Spleen (tissue), 11 donors: ENCODE results near the gene MYL3. TPM values are rescaled to one million over a fixed set of nuclear protein-coding genes. Genes with fewer than 3 reads are reported as not detected.

ENCODE experiments used
- DNase-seq: peaks from one replicate; pipeline ENCODE4 v3.0.0-alpha.2; 2020
- H3K27ac ChIP-seq, 8 donors: fragments of 200-600 bp; sonication (generic) in 7 of 8; 1 replicate in 4 of 8; 2 replicates in 4 of 8; pipeline versions ENCODE4 v1.5.0 to v1.8.0; 2016 to 2021; ENCODE audit warnings: inconsistent platforms in 4 of 8, mild to moderate bottlenecking in 4 of 8, moderate library complexity in 1 of 8
- H3K27me3 ChIP-seq, 7 donors: fragments of 200-600 bp; sonication (generic) in 6 of 7; replicated peaks in 1 of 7; 1 replicate in 4 of 7; 2 replicates in 3 of 7; pipeline versions ENCODE4 v1.5.0 to v1.8.0; 2016 to 2021; ENCODE audit warnings: inconsistent platforms in 3 of 7, mild to moderate bottlenecking in 1 of 7
- H3K36me3 ChIP-seq, 6 donors: fragments of 200-600 bp; sonication (generic) in 5 of 6; 1 replicate in 4 of 6; 2 replicates in 2 of 6; pipeline versions ENCODE4 v1.5.0 to v1.8.0; 2016 to 2021; ENCODE audit warnings: inconsistent platforms in 2 of 6
- H3K4me1 ChIP-seq, 6 donors: fragments of 200-600 bp; sonication (generic) in 5 of 6; 1 replicate in 3 of 6; 2 replicates in 3 of 6; pipeline versions ENCODE4 v1.5.0 to v1.8.0; 2016 to 2021; ENCODE audit warnings: inconsistent platforms in 3 of 6
- H3K4me3 ChIP-seq, 8 donors: fragments of 200-600 bp; sonication (generic) in 7 of 8; 1 replicate in 4 of 8; 2 replicates in 4 of 8; pipeline versions ENCODE4 v1.5.0 to v1.8.0; 2016 to 2021; ENCODE audit warnings: inconsistent platforms in 4 of 8, mild to moderate bottlenecking in 4 of 8, moderate library complexity in 2 of 8
- H3K9me3 ChIP-seq, 8 donors: fragments of 200-600 bp; sonication (generic) in 7 of 8; 1 replicate in 4 of 8; 2 replicates in 4 of 8; pipeline versions ENCODE4 v1.5.0 to v1.8.0; 2016 to 2021; ENCODE audit warnings: inconsistent platforms in 4 of 8
- POLR2A ChIP-seq, 3 donors: fragments of 450-650 bp; IDR thresholded peaks; one replicate each; pipeline ENCODE4 v1.5.1; 2017; ENCODE audit warnings: antibody characterized with exemption in 3 of 3, mild to moderate bottlenecking in 1 of 3
- POLR2AphosphoS5 ChIP-seq, 3 donors: sonication (generic); formaldehyde crosslinking; IDR thresholded peaks; one replicate each; pipeline ENCODE4 v1.5.1; 2017; ENCODE audit warnings: antibody characterized with exemption in 3 of 3
- WGBS, 5 donors: extraction: QIAGEN DNeasy Blood & Tissue Kit in 3 of 5; methylation state at CpG; one replicate each; pipeline versions ENCODE4 v1.1.5 to v1.1.7; 2013 to 2018; 5-methylcytosine and 5-hydroxymethylcytosine counted together
- intact Hi-C: fragments of 100-400 bp; cut with DNase I; formaldehyde crosslinking; loops from one replicate; pipeline ENCODE4 v1.15.0; 2023; ENCODE audit warnings: low total_unique reads
- polyA plus RNA-seq, 3 donors: library from polyadenylated mRNA; stranded (reverse); fragments of 200-250 nt; gene quantifications; one replicate each; pipeline ENCODE4 v1.2.1, GENCODE V29; 2013
- total RNA-seq, 7 donors: library from RNA; depleted of rRNA in 3 of 7; stranded (reverse); fragments of >200 nt in 3 of 7; fragmentation: NEBNext Ultra II Directional in 4 of 7; extraction: Animal tissue kit (Norgen Biotek cat#: 25700) in 4 of 7; gene quantifications; one replicate each; pipeline versions ENCODE4 v1.1.0 to v1.2.1, GENCODE V29; 2016 to 2021
- TF ChIP-seq, protein P1 (sequence below), 11 experiments: fragments of 200-600 bp in 7 of 11; fragments of 450-650 bp in 4 of 11; sonication (generic) in 4 of 11; IDR thresholded peaks in 8 of 11; conservative IDR thresholded peaks in 3 of 11; 1 replicate in 7 of 11; 2 replicates in 4 of 11; pipeline versions ENCODE4 v1.4.0 to v1.8.0; 2016 to 2021; ENCODE audit warnings: antibody characterized with exemption in 11 of 11, inconsistent platforms in 4 of 11, mild to moderate bottlenecking in 1 of 11
- donor health status: healthy with polysubstance abuse.
- donor health status: DM: no; HTN: no; CAD: no; lungs with moderate emphysema.
- donor health status: DM: no; HTN: no; CAD: no.
- donor health status: Bipolar disorder and iron deficiency.
- donor health status: healthy.
- donor health status: DM: no; HTN: no; CAD: no.
- donor health status: DM: yes; HTN: yes; CAD: no.

The MYL3 gene
- total and polyA plus RNA-seq, 10 donors = 1.9 to 16.2 (median 6.0) TPM

DNA sequence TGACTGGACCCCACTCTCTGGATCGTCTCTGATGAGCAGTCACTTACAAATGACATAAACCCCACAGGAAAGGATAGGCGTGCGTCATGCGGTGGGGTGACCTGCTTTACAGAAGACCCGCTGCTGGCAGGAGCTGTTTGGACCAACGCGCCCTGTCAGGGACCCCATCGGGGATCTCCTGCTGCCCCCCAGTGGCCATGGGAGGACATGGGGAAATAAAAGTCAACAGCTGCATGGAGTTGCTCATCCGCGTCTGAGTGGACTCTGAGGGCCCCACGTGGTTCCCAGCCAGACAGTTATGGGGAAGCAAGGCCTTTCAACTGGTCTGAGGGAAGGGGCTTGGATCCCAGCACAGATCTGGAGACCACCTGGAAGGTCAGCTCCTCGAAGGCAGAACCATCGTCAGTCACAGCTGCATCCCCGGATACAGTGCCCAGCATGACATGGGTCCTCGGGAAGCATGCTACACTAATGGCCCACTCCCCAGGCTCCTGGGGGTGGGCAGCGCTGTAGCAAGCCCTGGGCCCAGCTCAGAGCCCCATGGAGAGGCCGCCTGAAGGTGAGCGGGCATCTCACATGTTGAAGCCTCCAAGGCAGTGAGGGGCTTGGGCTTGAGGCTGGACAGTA is 46.4 kb upstream of the MYL3 start:
- Histone ChIP-seq H3K9me3 (no peaks in the 10 kb centered on the region), H3K27me3 (no peaks in the 10 kb centered on the region), H3K4me1 (peaks cover 3 to 29% (median 19%) of the 10 kb centered on the region in 6 donors), H3K36me3 (no peaks in the 10 kb centered on the region), H3K4me3 (no peak overlapping the region), H3K27ac (no peak overlapping the region)
- TF ChIP-seq, protein P1, sequence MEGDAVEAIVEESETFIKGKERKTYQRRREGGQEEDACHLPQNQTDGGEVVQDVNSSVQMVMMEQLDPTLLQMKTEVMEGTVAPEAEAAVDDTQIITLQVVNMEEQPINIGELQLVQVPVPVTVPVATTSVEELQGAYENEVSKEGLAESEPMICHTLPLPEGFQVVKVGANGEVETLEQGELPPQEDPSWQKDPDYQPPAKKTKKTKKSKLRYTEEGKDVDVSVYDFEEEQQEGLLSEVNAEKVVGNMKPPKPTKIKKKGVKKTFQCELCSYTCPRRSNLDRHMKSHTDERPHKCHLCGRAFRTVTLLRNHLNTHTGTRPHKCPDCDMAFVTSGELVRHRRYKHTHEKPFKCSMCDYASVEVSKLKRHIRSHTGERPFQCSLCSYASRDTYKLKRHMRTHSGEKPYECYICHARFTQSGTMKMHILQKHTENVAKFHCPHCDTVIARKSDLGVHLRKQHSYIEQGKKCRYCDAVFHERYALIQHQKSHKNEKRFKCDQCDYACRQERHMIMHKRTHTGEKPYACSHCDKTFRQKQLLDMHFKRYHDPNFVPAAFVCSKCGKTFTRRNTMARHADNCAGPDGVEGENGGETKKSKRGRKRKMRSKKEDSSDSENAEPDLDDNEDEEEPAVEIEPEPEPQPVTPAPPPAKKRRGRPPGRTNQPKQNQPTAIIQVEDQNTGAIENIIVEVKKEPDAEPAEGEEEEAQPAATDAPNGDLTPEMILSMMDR (IDR thresholded peaks at IDR 0.05 in 8 of 11, conservative IDR thresholded peaks at IDR 0.05 in 3 of 11) = peak; percentile 70 to 87 (median 82)
- TF ChIP-seq POLR2A (IDR thresholded peaks at IDR 0.05) (no peak), POLR2AphosphoS5 (IDR thresholded peaks at IDR 0.05) (peak; percentile 40 to 47 (median 45))
- DNase-seq = peak; percentile 93
- intact Hi-C loops = no loop called here
- 0 to 26% (median 22%) methylated on average over 10 to 18 of the region's 18 CpGs for WGBS, 5 donors

GRCh38 chr3:46908986-46909534 is 45.8 kb upstream of the MYL3 start:
- intact Hi-C loops = no loop called here
- no peak overlapping the region for H3K4me3 ChIP-seq
- TF ChIP-seq POLR2A (IDR thresholded peaks at IDR 0.05) = no peak
- peak in 1 of 3 donors; percentile 53 for TF ChIP-seq POLR2AphosphoS5 (IDR thresholded peaks at IDR 0.05)
- 36 to 81% (median 66%) methylated on average over 6 to 8 of the region's 8 CpGs for WGBS, 5 donors
- H3K4me1 ChIP-seq = peaks cover 3 to 27% (median 19%) of the 10 kb centered on the region in 6 donors
- no peaks in the 10 kb centered on the region for H3K27me3 ChIP-seq
- no peaks in the 10 kb centered on the region for H3K36me3 ChIP-seq
- H3K27ac ChIP-seq = no peak overlapping the region
- no peaks in the 10 kb centered on the region for H3K9me3 ChIP-seq
- no peak for DNase-seq

DNA sequence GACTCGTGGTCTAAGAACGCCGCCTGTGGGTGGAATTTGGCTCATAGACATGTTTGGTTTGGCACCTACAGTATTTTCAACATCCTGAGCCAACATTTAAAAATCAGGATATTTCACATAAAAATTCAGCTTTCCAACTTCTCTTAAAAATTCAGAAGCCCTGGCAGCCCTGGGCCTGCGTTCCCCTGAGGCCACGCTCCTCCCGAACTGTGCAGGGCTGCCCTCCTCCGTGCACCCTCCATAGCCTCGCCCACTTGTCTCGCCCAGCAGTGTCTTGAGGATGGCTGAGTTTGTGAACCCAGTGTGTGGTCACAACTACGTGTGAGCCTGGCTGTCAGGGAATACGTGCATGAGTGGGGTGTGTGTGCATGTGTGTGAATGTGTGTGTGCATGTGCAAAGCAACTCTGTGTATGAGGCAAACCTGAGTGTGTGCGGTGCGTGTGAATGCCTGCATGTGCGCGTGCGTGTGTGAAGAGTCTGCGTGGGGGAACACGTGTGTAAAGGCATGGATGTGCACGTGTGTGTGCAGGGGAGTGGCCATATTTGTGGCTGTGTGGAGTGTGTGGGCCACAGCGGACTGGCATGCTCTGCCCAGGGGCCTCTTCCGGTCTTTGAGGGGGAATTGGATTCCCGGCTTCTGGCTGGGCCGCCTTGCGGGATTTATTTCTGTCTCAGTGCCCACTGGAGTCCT is 45.2 kb upstream of the MYL3 start:
- intact Hi-C loops = no loop called here
- no peak overlapping the region for H3K27ac ChIP-seq

GRCh38 chr3:46907960-46908293 is 44.7 kb upstream of the MYL3 start:
- Histone ChIP-seq H3K4me1 (peaks cover 3 to 31% (median 17%) of the 10 kb centered on the region in 6 donors), H3K36me3 (no peaks in the 10 kb centered on the region), H3K27me3 (no peaks in the 10 kb centered on the region), H3K4me3 (no peak overlapping the region), H3K27ac (no peak overlapping the region), H3K9me3 (no peaks in the 10 kb centered on the region)
- WGBS, 5 donors = 67 to 81% (median 79%) methylated on average over 1 of the region's 1 CpG
- intact Hi-C loops = no loop called here
- no peak for DNase-seq
- no peak for TF ChIP-seq POLR2A (IDR thresholded peaks at IDR 0.05)
- TF ChIP-seq, protein P1 (IDR thresholded peaks at IDR 0.05 in 8 of 11, conservative IDR thresholded peaks at IDR 0.05 in 3 of 11) = peak in 1 of 11 experiments; percentile 30
- no peak for TF ChIP-seq POLR2AphosphoS5 (IDR thresholded peaks at IDR 0.05)

More for the DNA sequence above, 45.2 kb upstream of the MYL3 start:
- H3K36me3 ChIP-seq = no peaks in the 10 kb centered on the region
- DNase-seq = peak; percentile 55
- no peak overlapping the region for H3K4me3 ChIP-seq
- no peaks in the 10 kb centered on the region for H3K27me3 ChIP-seq
- WGBS, 5 donors = 75 to 83% (median 82%) methylated on average over 24 of the region's 24 CpGs
- peaks cover 3 to 26% (median 18%) of the 10 kb centered on the region in 6 donors for H3K4me1 ChIP-seq
- TF ChIP-seq, protein P1 (IDR thresholded peaks at IDR 0.05 in 8 of 11, conservative IDR thresholded peaks at IDR 0.05 in 3 of 11) = peak in 1 of 11 experiments; percentile 12
- TF ChIP-seq POLR2AphosphoS5 (IDR thresholded peaks at IDR 0.05) = peak; percentile 14 to 41 (median 24)
- TF ChIP-seq POLR2A (IDR thresholded peaks at IDR 0.05) = no peak
- H3K9me3 ChIP-seq = no peaks in the 10 kb centered on the region
